Measurements from ENCODE around the gene ADORA1.

ADORA1 gene

DNA sequence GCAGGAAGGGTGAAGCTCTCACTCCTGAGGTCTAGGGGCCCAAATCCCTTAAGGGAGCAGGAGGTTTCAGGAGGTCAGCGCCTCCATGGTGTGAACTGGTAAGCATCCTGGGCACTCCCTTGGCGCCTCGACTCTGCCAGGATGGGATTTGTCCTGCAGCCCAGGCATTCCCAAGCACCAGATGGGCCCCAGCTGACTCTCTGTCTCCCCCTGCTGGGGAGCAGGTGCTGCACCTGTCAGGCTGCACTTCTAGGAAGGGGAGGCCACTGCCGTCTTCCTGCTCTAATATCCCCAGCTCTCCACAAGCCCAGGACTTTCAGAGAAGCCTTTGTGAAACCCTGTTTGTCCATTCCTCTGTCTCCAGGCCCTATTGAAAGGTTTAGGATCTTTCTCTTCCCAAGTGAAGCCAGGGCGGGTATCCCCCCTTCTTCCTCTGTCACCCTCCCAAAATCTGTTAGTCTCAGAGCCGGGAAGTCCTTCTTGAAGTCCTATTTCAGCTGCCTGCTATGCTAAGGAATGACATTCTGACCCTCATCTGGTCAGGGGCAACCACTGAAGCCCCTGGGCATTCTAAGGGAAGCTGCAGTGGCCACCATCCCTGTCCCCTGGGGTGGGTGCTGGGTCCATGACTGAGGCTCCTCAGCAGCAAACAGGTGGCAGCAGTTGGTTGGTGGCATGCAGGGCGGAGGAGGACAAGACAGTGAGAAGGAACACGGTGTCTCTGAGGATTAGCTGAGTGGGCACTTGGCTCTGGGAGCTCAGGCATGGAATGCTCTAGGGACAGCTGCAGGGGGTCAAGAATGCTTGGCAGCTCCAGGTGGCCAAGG is 44.9 kb downstream of the ADORA1 start:
- TF ChIP-seq, protein P1, sequence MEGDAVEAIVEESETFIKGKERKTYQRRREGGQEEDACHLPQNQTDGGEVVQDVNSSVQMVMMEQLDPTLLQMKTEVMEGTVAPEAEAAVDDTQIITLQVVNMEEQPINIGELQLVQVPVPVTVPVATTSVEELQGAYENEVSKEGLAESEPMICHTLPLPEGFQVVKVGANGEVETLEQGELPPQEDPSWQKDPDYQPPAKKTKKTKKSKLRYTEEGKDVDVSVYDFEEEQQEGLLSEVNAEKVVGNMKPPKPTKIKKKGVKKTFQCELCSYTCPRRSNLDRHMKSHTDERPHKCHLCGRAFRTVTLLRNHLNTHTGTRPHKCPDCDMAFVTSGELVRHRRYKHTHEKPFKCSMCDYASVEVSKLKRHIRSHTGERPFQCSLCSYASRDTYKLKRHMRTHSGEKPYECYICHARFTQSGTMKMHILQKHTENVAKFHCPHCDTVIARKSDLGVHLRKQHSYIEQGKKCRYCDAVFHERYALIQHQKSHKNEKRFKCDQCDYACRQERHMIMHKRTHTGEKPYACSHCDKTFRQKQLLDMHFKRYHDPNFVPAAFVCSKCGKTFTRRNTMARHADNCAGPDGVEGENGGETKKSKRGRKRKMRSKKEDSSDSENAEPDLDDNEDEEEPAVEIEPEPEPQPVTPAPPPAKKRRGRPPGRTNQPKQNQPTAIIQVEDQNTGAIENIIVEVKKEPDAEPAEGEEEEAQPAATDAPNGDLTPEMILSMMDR (IDR thresholded peaks at IDR 0.05; ENCODE audit: extremely low read depth, insufficient read depth, missing control alignments), result peak; percentile 89
- peak; percentile 82 for DNase-seq (ENCODE audit: low spot score)
- in situ Hi-C loops (cut with MboI; ENCODE audit: low pct_unique_long_range_greater_than_20kb, low sequenced_read_pairs, unreplicated experiment), result no loop called here

DNA sequence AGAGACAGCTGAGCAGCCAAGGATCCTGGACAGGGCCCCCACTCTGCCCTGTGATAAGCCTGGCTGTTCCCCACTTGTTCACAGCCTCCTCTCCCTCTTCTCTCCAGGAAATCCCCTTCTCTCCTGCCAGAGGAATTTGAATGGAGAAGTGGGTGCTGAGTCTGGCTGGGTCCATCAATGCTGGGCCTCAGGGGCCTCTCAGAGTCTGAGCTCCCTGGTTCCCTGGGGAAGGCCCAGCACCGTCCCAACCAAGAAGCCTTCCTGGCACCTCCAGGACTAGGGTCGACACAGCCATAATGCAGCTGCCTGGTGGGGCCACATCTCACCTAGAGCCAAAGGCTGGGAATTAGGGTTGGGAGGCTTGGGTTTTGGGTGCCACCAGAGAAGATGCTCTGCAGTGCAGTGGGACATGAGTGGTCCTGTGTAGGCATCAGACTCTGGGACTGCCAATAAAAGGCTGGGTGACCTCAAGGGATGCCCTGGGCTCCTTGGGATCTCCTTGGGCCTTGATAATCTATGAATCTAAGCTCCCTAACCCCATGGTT is 45.6 kb downstream of the ADORA1 start:
- in situ Hi-C loops (cut with MboI; ENCODE audit: low pct_unique_long_range_greater_than_20kb, low sequenced_read_pairs, unreplicated experiment), result no loop called here
- TF ChIP-seq, protein P1 (IDR thresholded peaks at IDR 0.05; ENCODE audit: extremely low read depth, insufficient read depth, missing control alignments), result no peak
- no peak for DNase-seq (ENCODE audit: low spot score)

DNA sequence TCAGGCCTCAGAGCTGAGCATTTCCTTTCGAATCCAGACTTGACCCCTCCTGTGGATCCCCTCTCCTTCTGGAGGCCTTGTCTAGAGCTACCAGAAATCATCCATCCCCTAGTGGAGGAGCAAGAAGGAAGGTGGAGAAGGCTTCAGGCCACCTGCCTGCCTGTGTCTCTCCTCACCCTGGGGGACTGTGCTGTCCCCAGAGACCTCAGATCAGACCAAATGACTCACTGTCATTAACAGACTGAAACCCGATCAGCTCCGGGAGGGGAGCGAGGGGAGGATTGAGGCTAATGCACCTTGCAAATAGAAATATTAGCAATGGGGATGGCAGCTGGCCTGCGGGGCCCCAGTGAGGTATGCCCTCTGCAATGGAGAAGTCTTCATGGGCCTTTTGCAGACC is 46.0 kb downstream of the ADORA1 start:
- in situ Hi-C loops (cut with MboI; ENCODE audit: low pct_unique_long_range_greater_than_20kb, low sequenced_read_pairs, unreplicated experiment), result no loop called here
- peak; percentile 88 for DNase-seq (ENCODE audit: low spot score)
- TF ChIP-seq, protein P1 (IDR thresholded peaks at IDR 0.05; ENCODE audit: extremely low read depth, insufficient read depth, missing control alignments), result no peak

DNA sequence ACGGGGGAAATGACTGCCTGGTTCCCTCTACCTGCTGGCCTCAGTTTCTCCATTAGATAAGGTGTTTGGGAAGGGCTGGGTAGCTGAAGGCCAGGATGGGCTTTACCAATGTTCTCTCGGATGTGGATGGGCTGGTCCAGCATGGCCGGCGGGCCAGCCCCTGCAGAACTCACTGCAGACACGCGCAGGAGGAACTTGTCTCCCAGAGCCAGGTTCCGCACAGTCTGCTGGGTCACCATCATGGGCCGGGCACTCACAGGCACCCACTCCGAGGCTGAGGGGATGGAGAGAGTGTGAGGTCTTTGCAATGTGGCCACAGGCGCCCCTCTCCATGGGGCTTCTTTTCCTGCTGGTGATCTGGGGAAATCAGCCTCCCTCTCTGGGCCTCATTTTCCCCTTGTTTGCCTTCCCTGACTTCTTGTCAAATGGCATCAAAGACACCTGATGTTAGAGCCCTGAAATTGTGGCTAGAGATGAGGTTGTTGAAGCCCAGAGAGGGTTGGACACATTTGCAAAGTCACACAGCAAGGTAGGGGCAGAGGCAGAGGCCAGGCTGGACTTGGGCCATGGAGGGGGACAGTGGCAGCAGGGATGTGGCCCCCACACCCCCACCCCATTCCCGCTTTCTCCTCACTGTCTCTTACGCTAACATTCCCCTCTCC is 46.9 kb downstream of the ADORA1 start:
- TF ChIP-seq, protein P1 (IDR thresholded peaks at IDR 0.05; ENCODE audit: extremely low read depth, insufficient read depth, missing control alignments), result no peak
- in situ Hi-C loops (cut with MboI; ENCODE audit: low pct_unique_long_range_greater_than_20kb, low sequenced_read_pairs, unreplicated experiment), result no loop called here
- DNase-seq (ENCODE audit: low spot score), result no peak

DNA sequence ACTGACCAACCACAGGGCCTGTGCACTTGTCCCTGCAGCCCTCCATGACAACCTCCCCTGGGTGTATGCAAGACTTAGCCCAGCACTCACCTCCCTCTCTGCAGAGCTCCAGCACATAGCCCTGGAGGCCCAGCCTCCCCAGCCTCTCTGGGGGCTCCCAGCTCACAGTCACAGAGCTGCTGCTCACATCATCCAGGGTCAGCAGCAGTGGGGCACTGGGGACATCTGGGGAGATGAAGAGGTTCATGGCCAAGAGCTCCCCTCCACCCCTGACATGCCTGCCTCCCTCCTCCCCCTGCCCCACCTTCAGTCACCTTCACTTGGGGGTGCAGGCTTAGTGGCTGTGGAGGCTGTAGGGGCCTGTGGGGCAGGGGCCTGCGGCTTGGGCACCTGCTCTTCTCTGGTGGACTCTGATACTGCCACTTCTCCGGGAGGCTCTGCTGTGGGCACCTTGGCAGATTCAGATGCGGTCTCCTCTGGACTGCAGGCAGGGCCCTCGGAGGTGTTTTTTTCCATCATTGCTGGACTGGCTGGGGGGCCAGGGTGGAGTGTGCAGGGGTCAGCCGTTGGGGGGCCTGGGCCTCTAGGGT is 47.8 kb downstream of the ADORA1 start, which contains the start of gene MYBPH:
MYBPH (minus strand) TSS at position 590 of the 590 bp plus-strand sequence; CDS start at position 519, 71 bp downstream.
- TF ChIP-seq, protein P1 (IDR thresholded peaks at IDR 0.05; ENCODE audit: extremely low read depth, insufficient read depth, missing control alignments), result no peak
- no peak for DNase-seq (ENCODE audit: low spot score)
- in situ Hi-C loops (cut with MboI; ENCODE audit: low pct_unique_long_range_greater_than_20kb, low sequenced_read_pairs, unreplicated experiment), result no loop called here

DNA sequence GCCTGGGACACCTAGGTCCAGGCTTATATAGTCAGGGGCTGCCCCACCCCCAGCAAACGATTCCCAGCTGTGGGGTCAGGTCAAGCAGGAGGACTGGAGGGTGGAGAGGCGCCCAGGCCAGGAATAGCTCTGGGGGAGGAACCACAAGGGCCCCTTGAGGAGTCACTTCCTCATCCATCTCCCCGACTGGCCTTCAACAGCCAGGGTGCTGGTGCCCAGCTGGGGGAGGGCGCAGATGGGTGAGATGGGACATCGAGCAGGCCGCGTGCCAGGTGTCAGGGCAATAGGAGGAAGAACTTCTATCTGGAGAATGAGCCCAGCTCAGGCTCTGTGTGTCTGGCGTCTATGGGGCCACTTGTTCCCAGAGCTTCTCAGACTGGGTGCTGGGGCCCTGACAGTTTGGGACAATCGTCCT is 48.3 kb downstream of the ADORA1 start:
- in situ Hi-C loops (cut with MboI; ENCODE audit: low pct_unique_long_range_greater_than_20kb, low sequenced_read_pairs, unreplicated experiment), result no loop called here
- no peak for DNase-seq (ENCODE audit: low spot score)
- TF ChIP-seq, protein P1 (IDR thresholded peaks at IDR 0.05; ENCODE audit: extremely low read depth, insufficient read depth, missing control alignments), result no peak

Measured in GM13977 (cell line).